ENCODE measurements around the gene SIGLEC12. TPM values are rescaled to one million over a fixed set of nuclear protein-coding genes. Genes with fewer than 3 reads are reported as not detected.

The SIGLEC12 gene
- total and polyA plus RNA-seq, 10 donors, result 2.0 to 65.1 (median 6.2) TPM

DNA sequence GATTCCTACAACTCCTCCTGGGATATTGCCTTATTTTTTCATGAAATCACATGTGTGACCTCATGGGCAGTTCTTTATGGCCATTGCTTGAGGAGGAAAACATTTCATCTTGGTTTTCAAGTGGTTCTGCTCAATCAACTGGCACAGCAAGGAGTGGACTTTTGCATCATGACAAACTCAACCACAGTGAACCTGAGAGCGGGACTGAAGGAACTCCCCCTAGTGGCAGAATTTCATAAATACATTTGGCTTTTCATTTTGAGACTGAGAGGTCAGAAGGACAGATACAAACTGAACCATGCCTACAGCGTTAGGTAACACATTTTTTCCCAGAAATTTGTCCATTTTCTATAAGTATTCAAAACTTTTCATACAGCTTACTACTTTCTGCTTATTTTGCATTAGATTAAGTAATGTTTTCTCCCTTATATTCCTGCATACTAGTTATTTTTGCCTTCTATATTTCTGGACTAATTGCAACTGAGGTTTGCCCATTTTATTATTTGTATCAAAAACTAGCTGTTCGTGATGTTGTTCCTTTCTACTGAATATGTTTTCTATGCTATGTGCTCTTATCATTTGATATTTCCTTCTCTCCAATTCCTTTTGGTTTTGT, 13.4 kb upstream of the SIGLEC12 start:
- Histone ChIP-seq H3K27me3 (replicated peaks in 1 of 7) (peaks cover 0 to 21% (median 3%) of the 10 kb centered on the region in 7 donors), H3K9me3 (peaks cover 0 to 8% (median 2%) of the 10 kb centered on the region in 8 donors), H3K4me3 (no peak overlapping the region), H3K27ac (no peak overlapping the region), H3K36me3 (no peaks in the 10 kb centered on the region), H3K4me1 (peaks cover 0 to 5% (median 0%) of the 10 kb centered on the region in 6 donors)
- 12 to 23% (median 19%) methylated on average over 3 of the region's 3 CpGs for WGBS, 5 donors
- intact Hi-C loops (cut with DNase I; ENCODE audit: low total_unique reads), result no loop called here
- TF ChIP-seq, protein P1, sequence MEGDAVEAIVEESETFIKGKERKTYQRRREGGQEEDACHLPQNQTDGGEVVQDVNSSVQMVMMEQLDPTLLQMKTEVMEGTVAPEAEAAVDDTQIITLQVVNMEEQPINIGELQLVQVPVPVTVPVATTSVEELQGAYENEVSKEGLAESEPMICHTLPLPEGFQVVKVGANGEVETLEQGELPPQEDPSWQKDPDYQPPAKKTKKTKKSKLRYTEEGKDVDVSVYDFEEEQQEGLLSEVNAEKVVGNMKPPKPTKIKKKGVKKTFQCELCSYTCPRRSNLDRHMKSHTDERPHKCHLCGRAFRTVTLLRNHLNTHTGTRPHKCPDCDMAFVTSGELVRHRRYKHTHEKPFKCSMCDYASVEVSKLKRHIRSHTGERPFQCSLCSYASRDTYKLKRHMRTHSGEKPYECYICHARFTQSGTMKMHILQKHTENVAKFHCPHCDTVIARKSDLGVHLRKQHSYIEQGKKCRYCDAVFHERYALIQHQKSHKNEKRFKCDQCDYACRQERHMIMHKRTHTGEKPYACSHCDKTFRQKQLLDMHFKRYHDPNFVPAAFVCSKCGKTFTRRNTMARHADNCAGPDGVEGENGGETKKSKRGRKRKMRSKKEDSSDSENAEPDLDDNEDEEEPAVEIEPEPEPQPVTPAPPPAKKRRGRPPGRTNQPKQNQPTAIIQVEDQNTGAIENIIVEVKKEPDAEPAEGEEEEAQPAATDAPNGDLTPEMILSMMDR (IDR thresholded peaks at IDR 0.05 in 8 of 11, conservative IDR thresholded peaks at IDR 0.05 in 3 of 11), result peak; percentile 37 to 82 (median 68)
- TF ChIP-seq POLR2AphosphoS5 (IDR thresholded peaks at IDR 0.05), result no peak
- DNase-seq, result no peak

DNA sequence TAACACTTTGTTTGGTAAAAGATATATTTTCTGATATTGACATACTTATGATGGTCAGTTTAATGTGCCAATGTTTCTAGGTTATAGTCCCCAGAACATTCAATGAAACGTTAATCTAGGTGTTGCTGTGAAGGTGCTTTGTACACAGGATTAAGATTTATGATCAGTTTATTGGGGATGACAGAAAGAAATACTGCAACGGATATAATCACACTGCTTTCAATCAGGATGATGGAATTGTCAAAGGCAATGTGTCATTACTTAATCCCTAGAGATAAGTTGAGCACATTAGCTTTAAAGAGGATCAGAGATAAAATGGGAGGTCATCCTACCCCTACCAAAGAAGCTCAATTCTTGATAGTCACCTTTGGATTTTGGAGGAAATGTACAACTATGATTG, 12.4 kb upstream of the SIGLEC12 start:
- Histone ChIP-seq H3K27ac (no peak overlapping the region), H3K9me3 (peaks cover 0 to 8% (median 2%) of the 10 kb centered on the region in 8 donors), H3K4me1 (peaks cover 0 to 9% (median under 1%) of the 10 kb centered on the region in 6 donors), H3K4me3 (no peak overlapping the region), H3K27me3 (replicated peaks in 1 of 7) (peaks cover 0 to 23% (median 3%) of the 10 kb centered on the region in 7 donors), H3K36me3 (no peaks in the 10 kb centered on the region)
- TF ChIP-seq, protein P1 (IDR thresholded peaks at IDR 0.05 in 8 of 11, conservative IDR thresholded peaks at IDR 0.05 in 3 of 11), result no peak
- TF ChIP-seq POLR2AphosphoS5 (IDR thresholded peaks at IDR 0.05) (no peak), POLR2A (IDR thresholded peaks at IDR 0.05) (no peak)
- WGBS, 5 donors, result 42 to 50% (median 49%) methylated on average over 2 of the region's 2 CpGs
- intact Hi-C loops (cut with DNase I; ENCODE audit: low total_unique reads), result no loop called here
- DNase-seq, result no peak

DNA sequence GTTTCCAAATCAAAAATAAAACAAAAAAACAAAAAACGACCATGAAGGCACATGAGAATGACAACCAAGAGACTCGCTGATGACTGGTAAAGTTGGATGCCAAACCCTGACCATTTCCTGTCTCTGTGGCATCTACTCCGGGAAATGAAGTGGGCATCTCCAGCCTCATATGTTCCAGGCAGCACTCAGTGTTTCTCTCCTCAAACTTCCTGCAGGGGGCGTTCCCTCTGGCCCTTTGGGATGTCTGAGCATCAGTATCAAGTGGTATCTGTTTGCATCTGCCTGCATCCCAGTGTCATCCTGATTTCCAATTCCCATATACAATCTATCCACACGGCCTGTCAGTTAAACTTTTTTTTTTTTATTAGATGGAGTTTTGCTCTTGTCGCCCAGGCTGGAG, 9.8 kb upstream of the SIGLEC12 start:
- DNase-seq, result no peak
- no peaks in the 10 kb centered on the region for H3K36me3 ChIP-seq
- H3K9me3 ChIP-seq, result no peaks in the 10 kb centered on the region
- H3K4me1 ChIP-seq, result peaks cover 0 to 19% (median 2%) of the 10 kb centered on the region in 6 donors
- WGBS, 5 donors, result 13 to 25% (median 17%) methylated on average over 6 of the region's 6 CpGs
- no peak overlapping the region for H3K4me3 ChIP-seq
- TF ChIP-seq, protein P1 (IDR thresholded peaks at IDR 0.05 in 8 of 11, conservative IDR thresholded peaks at IDR 0.05 in 3 of 11), result peak in 4 of 11 experiments; percentile 13 to 31 (median 20)
- no peak for TF ChIP-seq POLR2A (IDR thresholded peaks at IDR 0.05)
- peaks cover 0 to 32% (median 3%) of the 10 kb centered on the region in 7 donors for H3K27me3 ChIP-seq (replicated peaks in 1 of 7)
- intact Hi-C loops (cut with DNase I; ENCODE audit: low total_unique reads), result no loop called here
- no peak overlapping the region for H3K27ac ChIP-seq

DNA sequence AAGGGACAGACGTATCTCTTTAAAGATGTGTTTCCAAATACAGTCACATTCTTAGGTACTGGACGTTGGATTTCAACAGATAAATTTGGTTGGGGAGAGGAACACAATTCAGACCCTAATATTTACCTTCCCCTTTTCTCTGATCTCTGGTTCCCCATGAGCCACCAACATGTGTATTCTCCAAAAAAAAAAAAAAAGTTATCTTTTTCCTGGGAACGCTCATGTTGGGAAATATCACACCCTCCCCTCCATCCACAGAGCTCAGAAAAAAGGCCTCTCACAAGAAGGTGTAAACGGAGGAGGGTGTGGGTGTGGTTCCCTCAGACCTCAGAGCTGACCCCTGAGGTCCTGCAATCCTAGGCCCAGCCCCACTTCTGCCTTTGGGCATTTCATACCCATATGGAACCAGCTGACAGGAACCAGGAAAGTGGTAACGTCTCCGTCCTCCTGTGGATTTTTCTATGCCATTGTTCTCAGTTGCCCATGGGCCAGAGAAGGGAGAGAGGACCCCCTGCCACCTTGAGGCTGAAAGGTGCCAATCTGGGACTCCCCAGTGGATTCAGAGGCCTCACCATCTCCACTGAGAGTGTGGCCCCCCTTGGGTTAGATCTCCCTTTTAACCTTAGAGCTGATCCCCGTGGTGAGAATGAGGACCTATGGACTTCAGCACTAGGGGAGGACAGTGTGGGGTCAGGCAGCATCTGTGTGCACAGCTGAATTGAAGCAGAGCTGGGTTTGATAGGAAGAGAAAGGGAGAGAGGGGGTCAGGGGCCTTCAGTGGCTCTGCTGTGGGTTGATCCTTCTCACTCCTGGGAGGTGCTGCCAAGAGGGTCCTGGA, 8.4 kb upstream of the SIGLEC12 start:
- intact Hi-C loops (cut with DNase I; ENCODE audit: low total_unique reads), result no loop called here
- TF ChIP-seq POLR2AphosphoS5 (IDR thresholded peaks at IDR 0.05), result no peak
- no peak for TF ChIP-seq POLR2A (IDR thresholded peaks at IDR 0.05)
- TF ChIP-seq, protein P1 (IDR thresholded peaks at IDR 0.05 in 8 of 11, conservative IDR thresholded peaks at IDR 0.05 in 3 of 11), result no peak
- peaks cover 0 to 2% (median 0%) of the 10 kb centered on the region in 8 donors for H3K9me3 ChIP-seq
- peaks cover 0 to 19% (median 2%) of the 10 kb centered on the region in 6 donors for H3K4me1 ChIP-seq
- 29 to 67% (median 46%) methylated on average over 7 of the region's 7 CpGs for WGBS, 5 donors
- H3K27ac ChIP-seq, result no peak overlapping the region
- peaks cover 0 to 32% (median 3%) of the 10 kb centered on the region in 7 donors for H3K27me3 ChIP-seq (replicated peaks in 1 of 7)
- DNase-seq, result no peak
- no peaks in the 10 kb centered on the region for H3K36me3 ChIP-seq
- no peak overlapping the region for H3K4me3 ChIP-seq
